ENCODE results near the gene ESPNL.
A peak's percentile ranks its signal among the peaks of the same experiment; 100 is the strongest.

Gene ESPNL

DNA sequence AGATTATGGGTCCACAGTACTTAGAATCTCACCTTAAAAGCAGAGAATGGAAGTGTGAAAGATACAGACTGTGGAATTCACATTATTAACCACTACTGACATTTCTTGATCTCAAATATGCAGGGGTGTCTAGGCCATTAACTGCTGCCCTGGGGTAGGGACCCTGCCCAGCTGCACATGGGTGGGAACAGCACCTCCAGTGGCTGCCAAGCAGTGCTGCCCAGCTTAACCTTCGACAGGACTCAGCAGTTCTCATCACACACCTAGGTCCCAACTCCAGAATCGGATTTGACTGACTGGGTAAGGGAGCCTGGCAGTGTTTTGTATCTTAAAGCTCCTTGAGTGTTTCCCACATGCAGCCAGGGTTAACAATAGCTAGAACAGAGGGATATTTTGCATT is 73.6 kb downstream of the ESPNL start:
- no peak overlapping the region for H3K23ac ChIP-seq (ENCODE audit: low read length)
- H3K27me3 ChIP-seq (ENCODE audit: insufficient read depth, low read length, poor library complexity) = no peaks in the 10 kb centered on the region
- H4K5ac ChIP-seq (ENCODE audit: low read length) = no peak overlapping the region
- H3K56ac ChIP-seq (ENCODE audit: low read length) = no peak overlapping the region
- no peaks in the 10 kb centered on the region for H3K79me1 ChIP-seq (ENCODE audit: low read length)
- no peaks in the 10 kb centered on the region for H3K79me2 ChIP-seq (ENCODE audit: control insufficient read depth, insufficient read depth, low read length)
- no CpG with 5 or more reads among the region's 2 CpGs for WGBS (ENCODE audit: extremely low coverage, insufficient coverage, low lambda C conversion rate)
- peak; percentile 26 for DNase-seq
- no peak overlapping the region for H4K8ac ChIP-seq (ENCODE audit: low read depth, low read length)
- no peak overlapping the region for H3K18ac ChIP-seq (ENCODE audit: low read length)
- H3K4ac ChIP-seq (ENCODE audit: low read depth, low read length) = no peak overlapping the region
- H2BK5ac ChIP-seq (ENCODE audit: low read length) = no peak overlapping the region
- no peak overlapping the region for H3K4me2 ChIP-seq (ENCODE audit: low read length)
- H3K9ac ChIP-seq (ENCODE audit: low read length) = no peak overlapping the region
- no peak overlapping the region for H3K27ac ChIP-seq (ENCODE audit: low read depth, low read length)
- no peak overlapping the region for H2AK5ac ChIP-seq (ENCODE audit: low read length)
- H2BK15ac ChIP-seq (replicated peaks; ENCODE audit: low read depth) = no peak overlapping the region
- peaks cover 14% of the 10 kb centered on the region for H3K36me3 ChIP-seq (ENCODE audit: control insufficient read depth, insufficient read depth, low read length)
- H3K4me3 ChIP-seq (ENCODE audit: low read length) = no peak overlapping the region
- H2BK120ac ChIP-seq (ENCODE audit: low read depth, low read length) = no peak overlapping the region
- H3K4me1 ChIP-seq (ENCODE audit: control insufficient read depth, low read depth, low read length) = no peaks in the 10 kb centered on the region

DNA sequence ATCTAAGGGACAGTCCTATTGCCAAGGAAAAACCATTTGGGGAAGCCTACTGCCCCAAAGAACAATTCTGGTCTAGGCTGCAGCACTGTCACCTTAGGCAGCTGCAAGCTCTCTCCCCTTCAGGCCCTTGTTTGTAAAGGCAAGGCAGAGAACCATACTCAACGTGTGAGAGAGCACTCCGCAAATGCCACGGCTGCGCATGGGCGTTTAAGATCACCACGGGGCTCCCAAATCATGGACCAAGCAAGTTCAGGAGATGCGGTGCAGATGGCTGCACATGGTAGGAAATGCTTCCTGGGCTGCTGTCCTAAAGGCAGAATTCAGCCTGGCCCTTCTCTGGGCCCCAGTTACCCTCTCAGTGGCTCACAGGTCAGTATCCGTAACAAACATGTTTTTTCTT is 74.2 kb downstream of the ESPNL start:
- Histone ChIP-seq H3K4me1 (ENCODE audit: control insufficient read depth, low read depth, low read length) (no peaks in the 10 kb centered on the region), H2BK5ac (ENCODE audit: low read length) (no peak overlapping the region), H3K4me3 (ENCODE audit: low read length) (no peak overlapping the region), H3K9ac (ENCODE audit: low read length) (no peak overlapping the region), H3K79me2 (ENCODE audit: control insufficient read depth, insufficient read depth, low read length) (no peaks in the 10 kb centered on the region), H3K36me3 (ENCODE audit: control insufficient read depth, insufficient read depth, low read length) (peaks cover 12% of the 10 kb centered on the region), H2BK15ac (replicated peaks; ENCODE audit: low read depth) (no peak overlapping the region), H3K4me2 (ENCODE audit: low read length) (no peak overlapping the region), H3K27ac (ENCODE audit: low read depth, low read length) (no peak overlapping the region), H3K56ac (ENCODE audit: low read length) (no peak overlapping the region), H3K18ac (ENCODE audit: low read length) (no peak overlapping the region), H3K4ac (ENCODE audit: low read depth, low read length) (no peak overlapping the region), H3K27me3 (ENCODE audit: insufficient read depth, low read length, poor library complexity) (no peaks in the 10 kb centered on the region), H2BK120ac (ENCODE audit: low read depth, low read length) (no peak overlapping the region), H3K79me1 (ENCODE audit: low read length) (no peaks in the 10 kb centered on the region), H4K5ac (ENCODE audit: low read length) (no peak overlapping the region), H3K23ac (ENCODE audit: low read length) (no peak overlapping the region), H4K8ac (ENCODE audit: low read depth, low read length) (no peak overlapping the region), H2AK5ac (ENCODE audit: low read length) (no peak overlapping the region)
- no CpG with 5 or more reads among the region's 8 CpGs for WGBS (ENCODE audit: extremely low coverage, insufficient coverage, low lambda C conversion rate)
- DNase-seq = no peak

DNA sequence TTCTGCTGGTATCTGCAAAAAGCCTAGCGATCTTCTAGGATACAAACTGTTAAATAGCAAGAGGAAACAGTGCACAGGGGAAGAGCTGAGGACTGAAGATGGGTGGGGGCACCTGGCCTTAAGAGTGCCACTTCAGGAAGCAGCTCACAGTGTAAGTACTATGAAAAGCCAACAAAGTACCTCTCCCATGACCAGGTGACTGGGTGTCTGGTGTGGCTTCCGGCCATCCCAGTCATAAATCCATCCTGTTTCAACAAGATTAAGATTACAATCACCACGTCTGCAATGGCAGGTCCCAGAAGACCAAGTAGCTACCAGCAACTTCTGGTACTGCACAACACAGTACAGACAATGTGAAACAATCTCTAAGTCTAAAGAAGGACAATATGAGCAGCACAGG is 74.6 kb downstream of the ESPNL start:
- Histone ChIP-seq H3K56ac (ENCODE audit: low read length) (no peak overlapping the region), H3K4me1 (ENCODE audit: control insufficient read depth, low read depth, low read length) (no peaks in the 10 kb centered on the region), H3K27ac (ENCODE audit: low read depth, low read length) (no peak overlapping the region), H3K9ac (ENCODE audit: low read length) (no peak overlapping the region), H2BK5ac (ENCODE audit: low read length) (no peak overlapping the region), H4K5ac (ENCODE audit: low read length) (no peak overlapping the region), H4K8ac (ENCODE audit: low read depth, low read length) (no peak overlapping the region), H3K23ac (ENCODE audit: low read length) (no peak overlapping the region), H3K79me1 (ENCODE audit: low read length) (no peaks in the 10 kb centered on the region), H3K4me3 (ENCODE audit: low read length) (no peak overlapping the region), H2BK15ac (replicated peaks; ENCODE audit: low read depth) (no peak overlapping the region), H3K4me2 (ENCODE audit: low read length) (no peak overlapping the region), H3K79me2 (ENCODE audit: control insufficient read depth, insufficient read depth, low read length) (no peaks in the 10 kb centered on the region), H2BK120ac (ENCODE audit: low read depth, low read length) (no peak overlapping the region), H2AK5ac (ENCODE audit: low read length) (no peak overlapping the region), H3K36me3 (ENCODE audit: control insufficient read depth, insufficient read depth, low read length) (peaks cover 14% of the 10 kb centered on the region), H3K18ac (ENCODE audit: low read length) (no peak overlapping the region), H3K27me3 (ENCODE audit: insufficient read depth, low read length, poor library complexity) (no peaks in the 10 kb centered on the region), H3K4ac (ENCODE audit: low read depth, low read length) (no peak overlapping the region)
- no peak for DNase-seq
- WGBS (ENCODE audit: extremely low coverage, insufficient coverage, low lambda C conversion rate) = no CpG with 5 or more reads among the region's 3 CpGs

DNA sequence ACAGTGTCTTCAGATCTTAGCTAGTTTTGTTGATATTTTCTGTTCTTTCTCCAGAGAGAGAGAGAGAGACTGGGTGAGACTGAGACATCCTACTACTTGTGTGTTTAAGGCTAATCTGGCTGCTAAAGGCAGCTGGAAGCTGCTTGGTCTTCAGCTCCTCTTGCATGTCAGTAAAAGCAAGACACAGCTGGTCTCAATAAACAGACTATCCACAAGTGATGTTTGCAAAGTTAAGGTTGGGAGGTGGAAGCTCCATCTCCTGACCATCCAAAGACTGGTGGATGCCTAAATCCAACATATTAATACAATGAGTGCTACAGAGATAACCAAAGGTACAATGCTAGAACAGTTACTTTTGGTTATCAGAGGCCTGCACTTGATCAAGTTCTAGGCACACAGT is 76.5 kb downstream of the ESPNL start:
- H4K8ac ChIP-seq (ENCODE audit: low read depth, low read length) = no peak overlapping the region
- no peak overlapping the region for H3K4ac ChIP-seq (ENCODE audit: low read depth, low read length)
- H3K79me2 ChIP-seq (ENCODE audit: control insufficient read depth, insufficient read depth, low read length) = no peaks in the 10 kb centered on the region
- DNase-seq = no peak
- H3K36me3 ChIP-seq (ENCODE audit: control insufficient read depth, insufficient read depth, low read length) = peaks cover 19% of the 10 kb centered on the region
- H2AK5ac ChIP-seq (ENCODE audit: low read length) = no peak overlapping the region
- H3K27me3 ChIP-seq (ENCODE audit: insufficient read depth, low read length, poor library complexity) = no peaks in the 10 kb centered on the region
- H3K56ac ChIP-seq (ENCODE audit: low read length) = no peak overlapping the region
- H3K9ac ChIP-seq (ENCODE audit: low read length) = no peak overlapping the region
- no peak overlapping the region for H3K4me3 ChIP-seq (ENCODE audit: low read length)
- H3K79me1 ChIP-seq (ENCODE audit: low read length) = no peaks in the 10 kb centered on the region
- H3K23ac ChIP-seq (ENCODE audit: low read length) = no peak overlapping the region
- H3K4me1 ChIP-seq (ENCODE audit: control insufficient read depth, low read depth, low read length) = no peaks in the 10 kb centered on the region
- H2BK120ac ChIP-seq (ENCODE audit: low read depth, low read length) = no peak overlapping the region
- no peak overlapping the region for H2BK15ac ChIP-seq (replicated peaks; ENCODE audit: low read depth)
- no peak overlapping the region for H4K5ac ChIP-seq (ENCODE audit: low read length)
- H2BK5ac ChIP-seq (ENCODE audit: low read length) = no peak overlapping the region
- H3K27ac ChIP-seq (ENCODE audit: low read depth, low read length) = no peak overlapping the region
- no peak overlapping the region for H3K4me2 ChIP-seq (ENCODE audit: low read length)
- H3K18ac ChIP-seq (ENCODE audit: low read length) = no peak overlapping the region

DNA sequence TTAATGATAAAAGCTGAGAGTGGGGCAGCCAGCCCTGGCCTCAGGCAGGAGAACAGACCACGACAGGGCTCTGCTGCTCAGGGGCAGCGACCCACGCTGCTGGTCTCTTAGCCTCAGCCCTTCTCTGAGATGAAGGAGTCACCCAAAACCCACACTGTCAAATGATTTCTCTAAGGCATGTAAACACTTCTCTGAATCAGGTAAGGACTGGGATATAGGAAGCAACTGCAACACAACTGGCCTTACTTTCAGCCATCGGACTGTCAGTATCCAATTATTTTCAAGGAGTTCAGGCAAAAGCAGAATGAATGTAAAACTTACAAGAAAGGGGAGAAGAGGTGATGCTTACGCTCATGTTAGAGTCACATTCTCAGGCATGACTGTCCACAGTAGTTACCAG is 80.4 kb downstream of the ESPNL start:
- no peak overlapping the region for H3K56ac ChIP-seq (ENCODE audit: low read length)
- no peak overlapping the region for H3K18ac ChIP-seq (ENCODE audit: low read length)
- no peaks in the 10 kb centered on the region for H3K79me2 ChIP-seq (ENCODE audit: control insufficient read depth, insufficient read depth, low read length)
- H3K79me1 ChIP-seq (ENCODE audit: low read length) = no peaks in the 10 kb centered on the region
- no peak overlapping the region for H2BK15ac ChIP-seq (replicated peaks; ENCODE audit: low read depth)
- no peak overlapping the region for H3K23ac ChIP-seq (ENCODE audit: low read length)
- DNase-seq = no peak
- no peak overlapping the region for H4K5ac ChIP-seq (ENCODE audit: low read length)
- no peaks in the 10 kb centered on the region for H3K4me1 ChIP-seq (ENCODE audit: control insufficient read depth, low read depth, low read length)
- H3K4me2 ChIP-seq (ENCODE audit: low read length) = no peak overlapping the region
- no peak overlapping the region for H2BK5ac ChIP-seq (ENCODE audit: low read length)
- H3K27me3 ChIP-seq (ENCODE audit: insufficient read depth, low read length, poor library complexity) = no peaks in the 10 kb centered on the region
- H3K9ac ChIP-seq (ENCODE audit: low read length) = no peak overlapping the region
- no peak overlapping the region for H2AK5ac ChIP-seq (ENCODE audit: low read length)
- no peak overlapping the region for H3K27ac ChIP-seq (ENCODE audit: low read depth, low read length)
- no CpG with 5 or more reads among the region's 5 CpGs for WGBS (ENCODE audit: extremely low coverage, insufficient coverage, low lambda C conversion rate)
- no peak overlapping the region for H3K4me3 ChIP-seq (ENCODE audit: low read length)
- H4K8ac ChIP-seq (ENCODE audit: low read depth, low read length) = no peak overlapping the region
- peaks cover 26% of the 10 kb centered on the region for H3K36me3 ChIP-seq (ENCODE audit: control insufficient read depth, insufficient read depth, low read length)
- no peak overlapping the region for H2BK120ac ChIP-seq (ENCODE audit: low read depth, low read length)
- H3K4ac ChIP-seq (ENCODE audit: low read depth, low read length) = no peak overlapping the region

DNA sequence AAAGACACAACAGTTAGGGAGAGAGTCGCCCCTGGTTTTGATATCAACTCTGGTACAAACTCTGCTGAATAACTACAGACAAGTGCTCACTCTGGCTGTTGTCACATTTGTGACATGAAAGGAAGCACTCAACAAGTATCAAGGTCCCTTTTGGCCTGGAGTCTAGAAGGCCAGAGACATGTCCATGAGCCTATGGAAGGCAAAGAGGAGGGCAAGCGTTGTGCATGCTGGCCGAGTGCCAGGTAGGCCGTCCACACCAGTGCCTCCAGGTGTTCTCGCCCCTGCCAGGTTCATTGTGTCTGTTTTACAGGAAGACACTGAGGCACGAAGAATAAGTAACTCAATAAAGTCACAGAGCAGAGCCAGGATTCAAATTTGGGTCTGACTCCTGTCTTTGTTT is 82.2 kb downstream of the ESPNL start:
- no peak overlapping the region for H3K27ac ChIP-seq (ENCODE audit: low read depth, low read length)
- no peak overlapping the region for H2AK5ac ChIP-seq (ENCODE audit: low read length)
- H3K79me1 ChIP-seq (ENCODE audit: low read length) = no peaks in the 10 kb centered on the region
- H3K23ac ChIP-seq (ENCODE audit: low read length) = no peak overlapping the region
- H3K36me3 ChIP-seq (ENCODE audit: control insufficient read depth, insufficient read depth, low read length) = peaks cover 30% of the 10 kb centered on the region
- H3K4me1 ChIP-seq (ENCODE audit: control insufficient read depth, low read depth, low read length) = no peaks in the 10 kb centered on the region
- H3K4ac ChIP-seq (ENCODE audit: low read depth, low read length) = no peak overlapping the region
- no peak overlapping the region for H2BK120ac ChIP-seq (ENCODE audit: low read depth, low read length)
- H4K5ac ChIP-seq (ENCODE audit: low read length) = no peak overlapping the region
- no peak overlapping the region for H2BK15ac ChIP-seq (replicated peaks; ENCODE audit: low read depth)
- H3K4me2 ChIP-seq (ENCODE audit: low read length) = no peak overlapping the region
- H3K79me2 ChIP-seq (ENCODE audit: control insufficient read depth, insufficient read depth, low read length) = no peaks in the 10 kb centered on the region
- H3K56ac ChIP-seq (ENCODE audit: low read length) = no peak overlapping the region
- no peaks in the 10 kb centered on the region for H3K27me3 ChIP-seq (ENCODE audit: insufficient read depth, low read length, poor library complexity)
- no CpG with 5 or more reads among the region's 6 CpGs for WGBS (ENCODE audit: extremely low coverage, insufficient coverage, low lambda C conversion rate)
- no peak overlapping the region for H4K8ac ChIP-seq (ENCODE audit: low read depth, low read length)
- H3K18ac ChIP-seq (ENCODE audit: low read length) = no peak overlapping the region
- no peak overlapping the region for H3K4me3 ChIP-seq (ENCODE audit: low read length)
- no peak overlapping the region for H2BK5ac ChIP-seq (ENCODE audit: low read length)
- no peak for DNase-seq
- H3K9ac ChIP-seq (ENCODE audit: low read length) = no peak overlapping the region

Data from mesendoderm (in vitro differentiated cells).